Measurements from ENCODE around the gene FOXK2. TPM values are rescaled to one million over a fixed set of nuclear protein-coding genes. Genes with fewer than 3 reads are reported as not detected.

FOXK2 gene
- total and polyA plus RNA-seq, 2 of the 8 experiments (the other 6 are each of a cell fraction or from before 2014, with no cell fraction given) = 34.7 to 64.9 TPM

- Histone ChIP-seq H3K36me3 (ENCODE audit: control insufficient read depth in 2 of 4, insufficient read depth in 4 of 4, low read length in 3 of 4) (peaks cover 9 to 64% (median 41%) of the 10 kb centered on the region in 4 experiments), H3K14ac (ENCODE audit: insufficient read length) (no peak overlapping the region), H3K9me3 (ENCODE audit: insufficient read depth in 2 of 2, low read depth in 1 of 2, low read length in 1 of 2) (peaks cover 0 to 6% of the 10 kb centered on the region in 2 experiments; a peak in 2 of 4 replicates), H3K4me1 (replicated peaks in 1 of 4; ENCODE audit: control insufficient read depth in 3 of 4, insufficient read depth in 4 of 4, low read length in 3 of 4) (no peaks in the 10 kb centered on the region), H4K20me1 (replicated peaks in 1 of 2; ENCODE audit: control insufficient read depth in 1 of 2, insufficient read depth in 2 of 2, low read length in 2 of 2) (peaks cover 4 to 11% of the 10 kb centered on the region in 2 experiments), H3K18ac (ENCODE audit: extremely low read depth, low read length) (no peak overlapping the region), H3K4me2 (ENCODE audit: insufficient read depth in 1 of 2, low read depth in 2 of 2, low read length in 2 of 2) (no peak overlapping the region), H3K79me1 (ENCODE audit: low read depth, low read length) (peaks cover 14% of the 10 kb centered on the region), H3K27ac (ENCODE audit: low read depth, low read length) (no peak overlapping the region), H4K5ac (ENCODE audit: insufficient read length, low read depth, low read length) (no peak overlapping the region), H3K4ac (replicated peaks; ENCODE audit: insufficient read length, low read depth, low read length) (no peak overlapping the region), H2BK20ac (ENCODE audit: low read length) (no peak overlapping the region), H4K91ac (replicated peaks; ENCODE audit: insufficient read length, low read length) (no peak overlapping the region), H2AFZ (ENCODE audit: low read length) (no peak overlapping the region), H3K79me2 (ENCODE audit: control insufficient read depth in 1 of 2, insufficient read depth in 2 of 2, low read length in 2 of 2) (peaks cover 0 to 5% of the 10 kb centered on the region in 2 experiments; a peak in 1 of 4 replicates), H3K9ac (replicated peaks in 1 of 4; ENCODE audit: extremely low read depth in 1 of 4, low read depth in 3 of 4, low read length in 3 of 4) (no peak overlapping the region), H2BK5ac (ENCODE audit: low read depth, low read length) (no peak overlapping the region), H2BK15ac (ENCODE audit: low read length) (no peak overlapping the region), H2BK120ac (replicated peaks; ENCODE audit: low read depth, low read length) (no peak overlapping the region), H3K23ac (ENCODE audit: insufficient read length) (no peak overlapping the region), H2BK12ac (ENCODE audit: low read depth, low read length) (no peak overlapping the region), H3K4me3 (ENCODE audit: extremely low read depth in 1 of 4, insufficient read depth in 2 of 4, low read depth in 3 of 4, low read length in 4 of 4) (no peak overlapping the region), H2AK5ac (ENCODE audit: low read depth, low read length) (no peak overlapping the region), H4K8ac (ENCODE audit: extremely low read depth, insufficient read depth, low read length) (no peak overlapping the region), H3K56ac (replicated peaks; ENCODE audit: insufficient read length, low read depth, low read length) (no peak overlapping the region), H3K27me3 (replicated peaks in 1 of 4; ENCODE audit: control insufficient read depth in 3 of 4, extremely low read depth in 1 of 4, insufficient read depth in 3 of 4, low read length in 3 of 4) (no peaks in the 10 kb centered on the region), H3K23me2 (ENCODE audit: low read depth, low read length) (no peaks in the 10 kb centered on the region)
- POLR2A ChIA-PET (ENCODE audit: partially characterized antibody) = interaction anchor here (0.8 to 1.5 kb wide), 3 partner anchors 12 to 44 kb away, joined by 3 read pairs; no protein-coding TSS in a partner anchor
- no peak for DNase-seq (ENCODE audit: low read depth in 1 of 2, low spot score in 2 of 2)
- 96% methylated on average over 20 of the region's 20 CpGs; no CpG with 5 or more reads in 1 of the 2 experiments for WGBS, 2 experiments (ENCODE audit: extremely low coverage in 1 of 2, insufficient coverage in 1 of 2, insufficient read length in 1 of 2, insufficient replicate concordance in 2 of 2, low coverage in 1 of 2, low lambda C conversion rate in 2 of 2, missing lambda C conversion rate in 1 of 2)
- no peak for FAIRE-seq
- no peak for TF ChIP-seq ATF3 (IDR thresholded peaks at IDR 0.05; ENCODE audit: insufficient read depth, low read depth, low read length)
- TF ChIP-seq POU5F1 (IDR thresholded peaks at IDR 0.05; ENCODE audit: low read depth, low read length) = no peak
- no peak for TF ChIP-seq E2F6 (IDR thresholded peaks at IDR 0.05)
- no peak for TF ChIP-seq ZNF274 (IDR thresholded peaks at IDR 0.05; ENCODE audit: borderline replicate concordance, extremely low read depth, low read length)
- no peak for TF ChIP-seq SIN3A (conservative IDR thresholded peaks at IDR 0.05 in 1 of 2, IDR thresholded peaks at IDR 0.05 in 1 of 2; ENCODE audit: low read depth in 1 of 2, low read length in 2 of 2)
- no peak for TF ChIP-seq SUZ12 (IDR thresholded peaks at IDR 0.05; ENCODE audit: low read length)
- TF ChIP-seq JUND (IDR thresholded peaks at IDR 0.05; ENCODE audit: low read length) = no peak
- no peak for TF ChIP-seq CHD1 (IDR thresholded peaks at IDR 0.05; ENCODE audit: low read depth, low read length)
- CTCF ChIA-PET (ENCODE audit: partially characterized antibody) = interaction anchor here (0.6 to 1.9 kb wide), 2 partner anchors 12 to 254 kb away, joined by 3 to 15 read pairs; no protein-coding TSS in a partner anchor
These were observed 83.6 kb downstream of the FOXK2 start for GRCh38 chr17:82602986-82603710.
